Transverse colon (tissue), 4 donors: ENCODE data around the gene DMRTA2. TPM values are rescaled to one million over a fixed set of nuclear protein-coding genes. Genes with fewer than 3 reads are reported as not detected.

Experiments
- DNase-seq: peaks from one replicate; pipeline ENCODE4 v3.0.0-alpha.2; 2019
- H3K27ac ChIP-seq, 4 donors: fragments of 200-600 bp; sonication (generic); 2 replicates each; pipeline ENCODE4 v1.5.1; 2016 to 2018; ENCODE audit warnings: inconsistent platforms in 4 of 4
- H3K27me3 ChIP-seq: fragments of 200-600 bp; sonication (generic); 2 replicates; pipeline ENCODE4 v1.5.1; 2017; ENCODE audit warnings: inconsistent platforms
- H3K36me3 ChIP-seq, 4 donors: fragments of 200-600 bp; sonication (generic); 2 replicates each; pipeline ENCODE4 v1.5.1; 2017 to 2019; ENCODE audit warnings: inconsistent platforms in 4 of 4
- H3K4me1 ChIP-seq, 4 donors: fragments of 200-600 bp; sonication (generic); 2 replicates each; pipeline ENCODE4 v1.5.1; 2017 to 2020; ENCODE audit warnings: inconsistent platforms in 4 of 4
- H3K4me3 ChIP-seq, 4 donors: fragments of 200-600 bp; sonication (generic); 1 replicate in 1 of 4; 2 replicates in 3 of 4; pipeline versions ENCODE4 v1.5.1 to v1.6.1; 2017 to 2019; ENCODE audit warnings: inconsistent platforms in 4 of 4
- H3K9me3 ChIP-seq, 2 donors: fragments of 200-600 bp; sonication (generic); 2 replicates each; pipeline ENCODE4 v1.5.1; 2017 to 2019; ENCODE audit warnings: inconsistent platforms in 2 of 2
- CTCF ChIP-seq, 5 experiments: fragments of 200-600 bp in 3 of 5; fragments of 450-650 bp in 2 of 5; sonication (generic) in 3 of 5; IDR thresholded peaks; 1 replicate in 2 of 5; 2 replicates in 3 of 5; pipeline ENCODE4 v1.5.1; 2016 to 2017; ENCODE audit warnings: antibody characterized with exemption in 5 of 5, inconsistent platforms in 3 of 5, mild to moderate bottlenecking in 2 of 5, moderate library complexity in 1 of 5
- EP300 ChIP-seq: sonication (generic); formaldehyde crosslinking; IDR thresholded peaks from one replicate; pipeline ENCODE4 v1.6.1; 2017; ENCODE audit warnings: antibody characterized with exemption, low read depth
- POLR2A ChIP-seq: fragments of 450-650 bp; IDR thresholded peaks from one replicate; pipeline ENCODE4 v1.6.1; 2016; ENCODE audit warnings: antibody characterized with exemption, mild to moderate bottlenecking, moderate library complexity
- POLR2AphosphoS5 ChIP-seq, 3 donors: sonication (generic); formaldehyde crosslinking; IDR thresholded peaks; one replicate each; pipeline ENCODE4 v1.6.1; 2016; ENCODE audit warnings: antibody characterized with exemption in 3 of 3
- WGBS, 2 donors: methylation state at CpG; one replicate each; pipeline ENCODE4 v1.1.5; 2018; ENCODE audit warnings: low coverage in 1 of 2; 5-methylcytosine and 5-hydroxymethylcytosine counted together
- in situ Hi-C, 4 donors: fragments of 200-750 bp; cut with MboI; loops; one replicate each; pipeline versions ENCODE4 v1.15.0 to v1.15.1; 2017; ENCODE audit warnings: low sequenced_read_pairs in 3 of 4, low pct_ligation_motif_present in 1 of 4, low pct_unique_long_range_greater_than_20kb in 1 of 4
- intact Hi-C: fragments of 100-400 bp; cut with DNase I; formaldehyde crosslinking; loops from one replicate; pipeline ENCODE4 v1.15.1; 2023; ENCODE audit warnings: low total_unique reads
- total RNA-seq, 4 donors: library from RNA; depleted of rRNA; stranded (reverse); fragments of >200 nt; gene quantifications; one replicate each; pipeline ENCODE4 v1.1.0, GENCODE V29; 2016

The DMRTA2 gene
- not detected for total RNA-seq

- Histone ChIP-seq H3K36me3 (no peaks in the 10 kb centered on the region), H3K4me3 (peak within 1 kb of the TSS in 3 of 4 donors; percentile 3 to 50 (median 31)), H3K9me3 (no peaks in the 10 kb centered on the region), H3K27ac (no peak within 1 kb of the TSS), H3K27me3 (peaks cover 100% of the 10 kb centered on the region), H3K4me1 (peaks cover 20 to 78% (median 53%) of the 10 kb centered on the region in 4 donors)
- no peak for TF ChIP-seq CTCF (IDR thresholded peaks at IDR 0.05)
- no peak for TF ChIP-seq EP300
- TF ChIP-seq POLR2A, result no peak
- no peak for TF ChIP-seq POLR2AphosphoS5 (IDR thresholded peaks at IDR 0.05)
- intact Hi-C loops (no loop called here), in situ Hi-C loops (no loop called here)
- 4% methylated on average over 55 of the region's 61 CpGs; no CpG with 5 or more reads in 1 of the 2 donors for WGBS, 2 donors
- DNase-seq, result no peak
These were observed at the start of gene DMRTA2 for GRCh38 chr1:50422946-50423669. Gene DMRTA2 (minus strand): TSS chr1:50423443. CDS start chr1:50421536, 1,907 bp downstream.

- Histone ChIP-seq H3K9me3 (no peaks in the 10 kb centered on the region), H3K36me3 (no peaks in the 10 kb centered on the region), H3K4me1 (peaks cover 0 to 11% (median 5%) of the 10 kb centered on the region in 4 donors), H3K27me3 (no peaks in the 10 kb centered on the region), H3K27ac (no peak overlapping the region), H3K4me3 (no peak overlapping the region)
- WGBS, 2 donors, result 96 to 100% methylated on average over 2 to 3 of the region's 3 CpGs
- DNase-seq, result no peak
- in situ Hi-C loops (no loop called here), intact Hi-C loops (no loop called here)
- no peak for TF ChIP-seq POLR2AphosphoS5 (IDR thresholded peaks at IDR 0.05)
- no peak for TF ChIP-seq CTCF (IDR thresholded peaks at IDR 0.05)
These were observed 48.7 kb upstream of the DMRTA2 start for GRCh38 chr1:50471967-50472366.

- H3K9me3 ChIP-seq, result no peaks in the 10 kb centered on the region
- WGBS, 2 donors, result 54 to 70% methylated on average over 2 of the region's 2 CpGs
- H3K27ac ChIP-seq, result no peak overlapping the region
- intact Hi-C loops (no loop called here), in situ Hi-C loops (no loop called here)
- no peaks in the 10 kb centered on the region for H3K4me1 ChIP-seq
- no peak for DNase-seq
- H3K36me3 ChIP-seq, result no peaks in the 10 kb centered on the region
- no peak overlapping the region for H3K4me3 ChIP-seq
- no peaks in the 10 kb centered on the region for H3K27me3 ChIP-seq
- no peak for TF ChIP-seq CTCF (IDR thresholded peaks at IDR 0.05)
- TF ChIP-seq POLR2A, result no peak
- no peak for TF ChIP-seq POLR2AphosphoS5 (IDR thresholded peaks at IDR 0.05)
- no peak for TF ChIP-seq EP300
These were observed 39.7 kb upstream of the DMRTA2 start for GRCh38 chr1:50462964-50463363.

GRCh38 chr1:50458507-50458906 is 35.3 kb upstream of the DMRTA2 start:
- Histone ChIP-seq H3K27ac (no peak overlapping the region), H3K9me3 (no peaks in the 10 kb centered on the region), H3K36me3 (no peaks in the 10 kb centered on the region), H3K4me1 (no peaks in the 10 kb centered on the region), H3K4me3 (no peak overlapping the region), H3K27me3 (no peaks in the 10 kb centered on the region)
- intact Hi-C loops (no loop called here), in situ Hi-C loops (no loop called here)
- TF ChIP-seq POLR2A, result no peak
- no peak for TF ChIP-seq CTCF (IDR thresholded peaks at IDR 0.05)
- no peak for TF ChIP-seq EP300
- TF ChIP-seq POLR2AphosphoS5 (IDR thresholded peaks at IDR 0.05), result no peak
- DNase-seq, result no peak
- WGBS, 2 donors, result 89 to 94% methylated on average over 5 of the region's 5 CpGs
